PC-3 (cell line): ENCODE measurements around the gene TDRD5.

Experiments
- EZH2 ChIP-seq: fragments of 300-600 bp; sonication (generic); IDR thresholded peaks from one replicate; pipeline ENCODE4 v1.6.1; 2017; ENCODE audit warnings: antibody characterized with exemption, mild to moderate bottlenecking, low read length; ENCODE audit not compliant: unreplicated experiment
- TF ChIP-seq, protein P1 (sequence below): fragments of 300-600 bp; sonication (generic); conservative IDR thresholded peaks from 2 replicates; pipeline ENCODE4 v1.5.1; 2017; ENCODE audit warnings: antibody characterized with exemption, low read depth, mild to moderate bottlenecking, low read length

DNA sequence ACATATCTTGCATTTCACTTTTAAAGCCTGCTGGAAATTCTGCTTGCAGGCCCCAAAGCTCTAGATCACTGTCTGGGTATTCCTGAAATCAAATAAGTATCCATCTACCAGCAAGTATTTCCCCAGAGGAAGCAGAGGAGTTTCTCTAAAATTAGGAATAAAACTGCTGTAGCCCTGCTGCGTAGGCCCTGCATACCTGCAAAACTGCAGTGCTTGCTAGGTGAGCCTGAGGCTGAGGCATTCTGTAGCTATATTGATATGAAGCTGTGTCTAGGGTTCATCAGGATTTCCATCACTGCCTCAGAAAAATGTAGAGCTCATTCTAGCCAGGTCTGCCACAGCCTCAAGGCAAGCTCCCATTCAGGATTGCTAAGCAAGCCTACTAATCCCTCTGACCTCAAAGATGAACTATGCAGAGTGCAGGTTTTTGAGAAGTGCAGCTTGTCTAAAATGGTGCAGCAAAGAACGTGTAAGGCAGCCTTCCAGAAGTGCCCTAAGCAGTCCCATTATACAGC, 44.6 kb upstream of the TDRD5 start:
- TF ChIP-seq, protein P1, sequence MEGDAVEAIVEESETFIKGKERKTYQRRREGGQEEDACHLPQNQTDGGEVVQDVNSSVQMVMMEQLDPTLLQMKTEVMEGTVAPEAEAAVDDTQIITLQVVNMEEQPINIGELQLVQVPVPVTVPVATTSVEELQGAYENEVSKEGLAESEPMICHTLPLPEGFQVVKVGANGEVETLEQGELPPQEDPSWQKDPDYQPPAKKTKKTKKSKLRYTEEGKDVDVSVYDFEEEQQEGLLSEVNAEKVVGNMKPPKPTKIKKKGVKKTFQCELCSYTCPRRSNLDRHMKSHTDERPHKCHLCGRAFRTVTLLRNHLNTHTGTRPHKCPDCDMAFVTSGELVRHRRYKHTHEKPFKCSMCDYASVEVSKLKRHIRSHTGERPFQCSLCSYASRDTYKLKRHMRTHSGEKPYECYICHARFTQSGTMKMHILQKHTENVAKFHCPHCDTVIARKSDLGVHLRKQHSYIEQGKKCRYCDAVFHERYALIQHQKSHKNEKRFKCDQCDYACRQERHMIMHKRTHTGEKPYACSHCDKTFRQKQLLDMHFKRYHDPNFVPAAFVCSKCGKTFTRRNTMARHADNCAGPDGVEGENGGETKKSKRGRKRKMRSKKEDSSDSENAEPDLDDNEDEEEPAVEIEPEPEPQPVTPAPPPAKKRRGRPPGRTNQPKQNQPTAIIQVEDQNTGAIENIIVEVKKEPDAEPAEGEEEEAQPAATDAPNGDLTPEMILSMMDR, result no peak
- TF ChIP-seq EZH2, result no peak
